ENCODE data around the gene NSD1. TPM values are rescaled to one million over a fixed set of nuclear protein-coding genes. Genes with fewer than 3 reads are reported as not detected.

The NSD1 gene
- total RNA-seq, 1 experiment from 2014 or later = 58.8 TPM

GRCh38 chr5:177338251-177339106 is 204.9 kb downstream of the NSD1 start:
- peaks cover 35% of the 10 kb centered on the region for H3K79me2 ChIP-seq (ENCODE audit: insufficient read depth, low read length)
- no peak overlapping the region for H2AFZ ChIP-seq (ENCODE audit: low read depth, low read length, poor library complexity, severe bottlenecking)
- POLR2A ChIA-PET = interaction anchor here (1.2 kb wide), 1 partner anchor 13 kb away, joined by 3 read pairs; the partner anchor contains the start of gene LMAN2
- H3K4me2 ChIP-seq (ENCODE audit: low read length) = no peak overlapping the region
- no peaks in the 10 kb centered on the region for H3K9me2 ChIP-seq (ENCODE audit: insufficient read depth)
- H3K27ac ChIP-seq (ENCODE audit: low read depth, low read length) = no peak overlapping the region; the same call in 1 of the 2 replicates
- H3K9ac ChIP-seq (ENCODE audit: low read length) = no peak overlapping the region
- TF ChIP-seq POLR2A (IDR thresholded peaks at IDR 0.05; ENCODE audit: borderline replicate concordance, extremely low read depth, insufficient read depth, insufficient read length) = no peak
- no peak for TF ChIP-seq EZH2 (IDR thresholded peaks at IDR 0.05)
- no peak for TF ChIP-seq ELF1 (IDR thresholded peaks at IDR 0.05; ENCODE audit: borderline replicate concordance, low read depth)
- no peak for TF ChIP-seq CEBPB (IDR thresholded peaks at IDR 0.05; ENCODE audit: low read depth)
- TF ChIP-seq, protein P1, sequence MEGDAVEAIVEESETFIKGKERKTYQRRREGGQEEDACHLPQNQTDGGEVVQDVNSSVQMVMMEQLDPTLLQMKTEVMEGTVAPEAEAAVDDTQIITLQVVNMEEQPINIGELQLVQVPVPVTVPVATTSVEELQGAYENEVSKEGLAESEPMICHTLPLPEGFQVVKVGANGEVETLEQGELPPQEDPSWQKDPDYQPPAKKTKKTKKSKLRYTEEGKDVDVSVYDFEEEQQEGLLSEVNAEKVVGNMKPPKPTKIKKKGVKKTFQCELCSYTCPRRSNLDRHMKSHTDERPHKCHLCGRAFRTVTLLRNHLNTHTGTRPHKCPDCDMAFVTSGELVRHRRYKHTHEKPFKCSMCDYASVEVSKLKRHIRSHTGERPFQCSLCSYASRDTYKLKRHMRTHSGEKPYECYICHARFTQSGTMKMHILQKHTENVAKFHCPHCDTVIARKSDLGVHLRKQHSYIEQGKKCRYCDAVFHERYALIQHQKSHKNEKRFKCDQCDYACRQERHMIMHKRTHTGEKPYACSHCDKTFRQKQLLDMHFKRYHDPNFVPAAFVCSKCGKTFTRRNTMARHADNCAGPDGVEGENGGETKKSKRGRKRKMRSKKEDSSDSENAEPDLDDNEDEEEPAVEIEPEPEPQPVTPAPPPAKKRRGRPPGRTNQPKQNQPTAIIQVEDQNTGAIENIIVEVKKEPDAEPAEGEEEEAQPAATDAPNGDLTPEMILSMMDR (IDR thresholded peaks at IDR 0.05 in 2 of 3, conservative IDR thresholded peaks at IDR 0.05 in 1 of 3; ENCODE audit: borderline replicate concordance in 1 of 3, insufficient read depth in 1 of 3, low read depth in 2 of 3, low read length in 2 of 3) = no peak
- TF ChIP-seq JUND (IDR thresholded peaks at IDR 0.05) = no peak
- no peak for TF ChIP-seq SRF (IDR thresholded peaks at IDR 0.05; ENCODE audit: low read depth)
- TF ChIP-seq FOSL1 (IDR thresholded peaks at IDR 0.05; ENCODE audit: low read depth) = no peak
- no peak for TF ChIP-seq RAD21 (IDR thresholded peaks at IDR 0.05; ENCODE audit: low read depth)
- TF ChIP-seq, protein P2, sequence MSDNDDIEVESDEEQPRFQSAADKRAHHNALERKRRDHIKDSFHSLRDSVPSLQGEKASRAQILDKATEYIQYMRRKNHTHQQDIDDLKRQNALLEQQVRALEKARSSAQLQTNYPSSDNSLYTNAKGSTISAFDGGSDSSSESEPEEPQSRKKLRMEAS (IDR thresholded peaks at IDR 0.05) = no peak
- TF ChIP-seq TCF7L2 (IDR thresholded peaks at IDR 0.05; ENCODE audit: borderline replicate concordance, extremely low read depth, insufficient read depth, insufficient read length) = no peak
- TF ChIP-seq ZBTB33 (IDR thresholded peaks at IDR 0.05; ENCODE audit: extremely low read depth, insufficient replicate concordance, low read length) = no peak
- TF ChIP-seq EGR1 (IDR thresholded peaks at IDR 0.05; ENCODE audit: low read depth) = no peak
- no peak for TF ChIP-seq ZFX (IDR thresholded peaks at IDR 0.05)
- TF ChIP-seq CBX3 (IDR thresholded peaks at IDR 0.05; ENCODE audit: low read depth) = no peak
- no peak for TF ChIP-seq YY1 (IDR thresholded peaks at IDR 0.05; ENCODE audit: extremely low read depth, insufficient replicate concordance, low read depth, low read length)
- RAD21 ChIA-PET (ENCODE audit: low non-redundant PET in 1 of 2, low total read pairs in 2 of 2, uncharacterized antibody in 2 of 2, unreplicated experiment in 2 of 2) = no interaction called here
- no peaks in the 10 kb centered on the region for H3K9me3 ChIP-seq (ENCODE audit: control insufficient read depth in 1 of 2, insufficient read depth in 1 of 2, low read depth in 1 of 2, low read length in 2 of 2)
- BruUV-seq (replicated peaks) = no TSS peak
- peaks cover 28 to 35% of the 10 kb centered on the region in 2 experiments; a peak in 3 of 4 replicates for H3K36me3 ChIP-seq (ENCODE audit: control insufficient read depth in 1 of 2, insufficient read depth in 2 of 2, low read length in 2 of 2)
- H3K27me3 ChIP-seq (ENCODE audit: insufficient read depth, low read length) = no peaks in the 10 kb centered on the region
- intact Hi-C loops (cut with micrococcal nuclease) = no loop called here
- H3K4me3 ChIP-seq (replicated peaks in 1 of 2; ENCODE audit: low read depth in 1 of 2, low read length in 2 of 2) = no peak overlapping the region
- CTCF ChIA-PET = no interaction called here
- no peaks in the 10 kb centered on the region for H4K20me1 ChIP-seq (ENCODE audit: insufficient read depth)
- ATAC-seq (no peak), DNase-seq (ENCODE audit: low read depth, low spot score) (no peak)
- no peaks in the 10 kb centered on the region for H3K4me1 ChIP-seq (ENCODE audit: control insufficient read depth in 1 of 2, insufficient read depth in 2 of 2, low read length in 2 of 2)

Data from HCT116 (cell line).